KMS-11 (cell line): ENCODE measurements around the gene METAP2.

Experiments
- H2AFZ ChIP-seq: fragments of 200-600 bp; sonication (generic); 2 replicates; pipeline ENCODE4 v1.6.1; 2016; ENCODE audit warnings: antibody characterized with exemption, mixed run types, low read depth
- H3K27ac ChIP-seq: fragments of 200-600 bp; sonication (generic); 2 replicates; pipeline ENCODE4 v1.6.1; 2016; ENCODE audit warnings: mild to moderate bottlenecking, mixed run types
- H3K27me3 ChIP-seq: fragments of 200-600 bp; sonication (generic); 2 replicates; pipeline ENCODE4 v1.6.1; 2017; ENCODE audit warnings: mild to moderate bottlenecking, low read depth, mixed run types, moderate library complexity; ENCODE audit not compliant: insufficient read depth
- H3K36me3 ChIP-seq: fragments of 200-600 bp; sonication (generic); 2 replicates; pipeline ENCODE4 v1.6.1; 2017; ENCODE audit warnings: mild to moderate bottlenecking, mixed run types; ENCODE audit not compliant: insufficient read depth
- H3K4me1 ChIP-seq: fragments of 200-600 bp; sonication (generic); 2 replicates; pipeline ENCODE4 v1.6.1; 2016; ENCODE audit warnings: mild to moderate bottlenecking, low read depth, mixed run types; ENCODE audit not compliant: poor library complexity, severe bottlenecking
- H3K4me2 ChIP-seq: fragments of 200-600 bp; sonication (generic); 2 replicates; pipeline ENCODE4 v1.7.0; 2016; ENCODE audit warnings: mild to moderate bottlenecking, mixed run types
- H3K4me3 ChIP-seq: fragments of 200-600 bp; sonication (generic); IDR thresholded peaks from 2 replicates; pipeline ENCODE4 v1.6.1; 2017; ENCODE audit warnings: low read depth, low read length, mixed read lengths; ENCODE audit not compliant: insufficient read depth
- H3K79me2 ChIP-seq: fragments of 200-600 bp; sonication (generic); 2 replicates; pipeline ENCODE4 v1.6.1; 2016; ENCODE audit warnings: low read depth, mixed run types; ENCODE audit not compliant: insufficient read depth
- H3K9ac ChIP-seq: fragments of 200-600 bp; sonication (generic); 2 replicates; pipeline ENCODE4 v1.6.1; 2016; ENCODE audit warnings: mild to moderate bottlenecking, mixed run types
- H4K20me1 ChIP-seq: fragments of 200-600 bp; sonication (generic); 2 replicates; pipeline ENCODE4 v1.6.1; 2016; ENCODE audit warnings: mild to moderate bottlenecking, mixed run types; ENCODE audit not compliant: insufficient read depth
- TF ChIP-seq, protein P1 (sequence below): fragments of 200-600 bp; sonication (generic); conservative IDR thresholded peaks from 2 replicates; pipeline ENCODE4 v1.6.1; 2017; ENCODE audit warnings: low read depth, mild to moderate bottlenecking, antibody characterized with exemption, low read length, moderate library complexity, mixed read lengths

Gene METAP2

GRCh38 chr12:95492462-95492861 is 18.5 kb downstream of the METAP2 start:
- no peak overlapping the region for H3K4me3 ChIP-seq
- no peaks in the 10 kb centered on the region for H3K4me1 ChIP-seq
- H4K20me1 ChIP-seq = no peaks in the 10 kb centered on the region
- H2AFZ ChIP-seq = no peak overlapping the region
- peaks cover 9% of the 10 kb centered on the region for H3K36me3 ChIP-seq
- no peak overlapping the region for H3K4me2 ChIP-seq
- TF ChIP-seq, protein P1, sequence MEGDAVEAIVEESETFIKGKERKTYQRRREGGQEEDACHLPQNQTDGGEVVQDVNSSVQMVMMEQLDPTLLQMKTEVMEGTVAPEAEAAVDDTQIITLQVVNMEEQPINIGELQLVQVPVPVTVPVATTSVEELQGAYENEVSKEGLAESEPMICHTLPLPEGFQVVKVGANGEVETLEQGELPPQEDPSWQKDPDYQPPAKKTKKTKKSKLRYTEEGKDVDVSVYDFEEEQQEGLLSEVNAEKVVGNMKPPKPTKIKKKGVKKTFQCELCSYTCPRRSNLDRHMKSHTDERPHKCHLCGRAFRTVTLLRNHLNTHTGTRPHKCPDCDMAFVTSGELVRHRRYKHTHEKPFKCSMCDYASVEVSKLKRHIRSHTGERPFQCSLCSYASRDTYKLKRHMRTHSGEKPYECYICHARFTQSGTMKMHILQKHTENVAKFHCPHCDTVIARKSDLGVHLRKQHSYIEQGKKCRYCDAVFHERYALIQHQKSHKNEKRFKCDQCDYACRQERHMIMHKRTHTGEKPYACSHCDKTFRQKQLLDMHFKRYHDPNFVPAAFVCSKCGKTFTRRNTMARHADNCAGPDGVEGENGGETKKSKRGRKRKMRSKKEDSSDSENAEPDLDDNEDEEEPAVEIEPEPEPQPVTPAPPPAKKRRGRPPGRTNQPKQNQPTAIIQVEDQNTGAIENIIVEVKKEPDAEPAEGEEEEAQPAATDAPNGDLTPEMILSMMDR = no peak
- no peaks in the 10 kb centered on the region for H3K27me3 ChIP-seq
- H3K9ac ChIP-seq = no peak overlapping the region
- H3K27ac ChIP-seq = no peak overlapping the region
- no peaks in the 10 kb centered on the region for H3K79me2 ChIP-seq

DNA sequence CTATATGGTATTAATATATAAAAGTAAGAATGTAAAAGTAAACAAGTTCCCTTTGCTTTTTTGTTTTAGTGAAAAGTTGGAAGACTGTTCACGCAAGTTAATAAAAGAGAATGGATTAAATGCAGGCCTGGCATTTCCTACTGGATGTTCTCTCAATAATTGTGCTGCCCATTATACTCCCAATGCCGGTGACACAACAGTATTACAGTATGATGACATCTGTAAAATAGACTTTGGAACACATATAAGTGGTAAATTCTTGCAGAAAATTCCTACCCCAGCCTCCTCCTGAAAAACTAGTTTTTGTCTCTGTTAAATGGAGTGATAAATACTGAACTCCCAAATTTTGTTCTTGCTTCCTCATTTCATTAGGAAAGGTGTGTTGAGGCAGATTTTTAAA is 20.9 kb downstream of the METAP2 start:
- Histone ChIP-seq H3K27ac (no peak overlapping the region), H3K27me3 (no peaks in the 10 kb centered on the region), H3K4me1 (no peaks in the 10 kb centered on the region), H3K9ac (no peak overlapping the region), H2AFZ (no peak overlapping the region), H3K4me3 (no peak overlapping the region), H3K36me3 (peaks cover 10% of the 10 kb centered on the region), H3K79me2 (no peaks in the 10 kb centered on the region), H3K4me2 (no peak overlapping the region), H4K20me1 (no peaks in the 10 kb centered on the region)
- TF ChIP-seq, protein P1 = no peak

DNA sequence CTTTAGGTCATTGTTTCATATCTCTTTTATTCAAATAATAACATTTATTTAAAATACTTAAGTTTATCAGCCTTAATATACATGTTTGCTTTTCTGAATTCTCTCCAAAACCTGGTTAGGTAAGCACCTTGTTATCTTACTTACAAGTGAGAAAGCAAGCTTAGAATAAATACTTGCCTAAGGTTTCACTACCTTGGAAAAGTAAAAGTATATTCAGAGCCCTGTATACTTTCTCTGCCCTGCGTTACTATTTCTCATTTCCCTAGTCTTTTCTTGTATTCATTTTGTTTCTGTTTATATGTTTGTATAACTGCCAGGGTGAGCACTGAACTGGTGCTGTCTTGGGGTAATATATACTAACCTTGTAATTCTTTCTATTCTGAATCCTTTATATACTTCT is 21.5 kb downstream of the METAP2 start:
- no peak overlapping the region for H2AFZ ChIP-seq
- no peak overlapping the region for H3K4me2 ChIP-seq
- no peaks in the 10 kb centered on the region for H3K79me2 ChIP-seq
- H3K4me1 ChIP-seq = no peaks in the 10 kb centered on the region
- TF ChIP-seq, protein P1 = no peak
- no peaks in the 10 kb centered on the region for H3K27me3 ChIP-seq
- peaks cover 10% of the 10 kb centered on the region for H3K36me3 ChIP-seq
- no peak overlapping the region for H3K4me3 ChIP-seq
- H3K27ac ChIP-seq = no peak overlapping the region
- H4K20me1 ChIP-seq = no peaks in the 10 kb centered on the region
- no peak overlapping the region for H3K9ac ChIP-seq

GRCh38 chr12:95497031-95497430 is 23.1 kb downstream of the METAP2 start:
- no peaks in the 10 kb centered on the region for H3K79me2 ChIP-seq
- H3K27me3 ChIP-seq = no peaks in the 10 kb centered on the region
- no peak overlapping the region for H3K9ac ChIP-seq
- H4K20me1 ChIP-seq = no peaks in the 10 kb centered on the region
- no peak overlapping the region for H3K4me3 ChIP-seq
- no peaks in the 10 kb centered on the region for H3K4me1 ChIP-seq
- no peak overlapping the region for H3K4me2 ChIP-seq
- no peak overlapping the region for H3K27ac ChIP-seq
- H3K36me3 ChIP-seq = peaks cover 10% of the 10 kb centered on the region
- TF ChIP-seq, protein P1 = no peak
- no peak overlapping the region for H2AFZ ChIP-seq

GRCh38 chr12:95498968-95499367 is 25.0 kb downstream of the METAP2 start:
- no peaks in the 10 kb centered on the region for H3K79me2 ChIP-seq
- H3K9ac ChIP-seq = no peak overlapping the region
- no peak overlapping the region for H3K4me3 ChIP-seq
- TF ChIP-seq, protein P1 = no peak
- H2AFZ ChIP-seq = no peak overlapping the region
- no peak overlapping the region for H3K27ac ChIP-seq
- no peaks in the 10 kb centered on the region for H3K27me3 ChIP-seq
- H3K4me2 ChIP-seq = no peak overlapping the region
- peaks cover 14% of the 10 kb centered on the region for H3K36me3 ChIP-seq
- no peaks in the 10 kb centered on the region for H4K20me1 ChIP-seq
- no peaks in the 10 kb centered on the region for H3K4me1 ChIP-seq
